ENCODE measurements around the gene ZNF296.

DNA sequence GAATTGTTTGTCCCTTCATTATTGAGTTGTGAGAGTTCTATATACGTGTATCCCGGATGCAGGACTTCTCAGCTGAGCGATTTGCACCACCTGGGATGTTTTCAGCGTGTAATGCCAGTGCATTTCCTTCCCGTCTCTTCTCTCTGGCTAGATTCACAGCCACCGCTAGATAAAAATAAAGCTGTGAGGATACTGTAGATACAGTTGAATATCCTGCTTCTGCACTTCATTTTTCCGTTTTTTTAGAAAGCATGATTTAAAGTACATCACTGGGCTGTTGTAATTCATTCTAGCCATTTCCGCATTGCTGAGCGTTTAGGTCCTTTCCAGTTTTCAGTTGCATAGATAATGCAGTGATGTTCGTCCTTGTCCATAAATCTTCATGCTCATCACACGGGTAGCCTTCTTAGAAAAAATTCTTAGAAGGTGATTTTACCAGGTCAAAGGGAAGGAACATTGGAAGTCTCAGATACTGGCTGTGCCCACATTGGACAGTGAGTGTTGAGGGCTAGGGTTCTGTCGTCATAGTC is 31.4 kb upstream of the ZNF296 start:
- TF ChIP-seq CTCF (optimal IDR thresholded peaks at IDR 0.05 in 1 of 3, IDR thresholded peaks at IDR 0.05 in 1 of 3, conservative IDR thresholded peaks at IDR 0.05 in 1 of 3; ENCODE audit: extremely low read depth in 1 of 3, insufficient read depth in 2 of 3, low read length in 3 of 3) (no peak), EZH2 (IDR thresholded peaks at IDR 0.05; ENCODE audit: low read length) (no peak)

Data from keratinocyte (primary cell).